HL-60/S4 (cell line): ENCODE measurements around the gene PFDN1.
"Not testable (repeated sequence)": the region's sequence is repeated elsewhere in the genome, so short reads cannot be mapped to it uniquely, and the experiment has no call there.

Experiments
- in situ Hi-C: fragments of 300-500 bp; cut with MboI; formaldehyde crosslinking; loops from 2 replicates; pipeline ENCODE4 v1.14.3; 2022; ENCODE audit warnings: low sequenced_read_pairs

PFDN1 gene

DNA sequence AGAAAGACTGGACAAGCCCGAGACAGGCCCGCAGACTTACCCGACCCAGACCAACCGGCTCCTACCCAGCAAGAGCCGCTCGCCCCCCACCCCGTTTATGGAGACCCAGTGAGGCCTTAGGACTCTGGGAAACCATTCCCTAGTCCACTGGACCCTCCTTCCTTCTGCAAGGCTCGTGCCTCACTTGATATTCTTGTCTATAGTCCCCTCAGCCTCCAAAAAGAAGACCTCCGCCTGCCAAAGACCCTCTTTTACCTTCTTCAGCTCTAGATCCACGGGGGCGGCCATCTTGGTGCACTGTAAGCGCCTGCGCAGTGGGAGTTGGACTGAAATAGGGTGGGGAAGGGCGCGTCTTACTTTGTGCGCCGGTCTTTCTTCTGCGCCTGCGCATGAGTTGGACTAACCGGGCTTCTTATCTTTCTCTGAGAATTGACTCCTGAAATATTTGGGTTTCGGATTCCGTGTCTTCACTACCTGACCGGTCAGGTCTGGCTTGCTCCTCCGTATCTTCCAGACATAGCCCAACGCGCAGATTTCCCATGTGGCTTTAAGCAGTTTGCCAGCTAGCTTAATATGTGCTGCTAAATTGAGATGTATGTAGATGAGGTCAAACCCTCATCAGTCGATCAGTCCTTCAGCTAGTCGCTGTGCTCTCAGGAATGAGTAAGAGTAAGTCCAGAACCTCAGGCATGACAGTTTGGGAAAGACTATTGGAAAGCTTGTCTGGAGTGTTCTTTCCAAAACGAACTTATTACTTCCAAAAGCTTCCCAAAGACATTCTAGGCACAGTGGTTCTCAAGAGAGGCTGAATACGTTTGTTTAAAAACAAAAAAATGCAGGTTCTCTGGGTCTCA lies at the start of gene PFDN1:
TSS of gene PFDN1 (minus strand) at position 316 of the 854 bp plus-strand sequence. CDS start at position 288, 28 bp downstream.
- in situ Hi-C loops: no loop called here

DNA sequence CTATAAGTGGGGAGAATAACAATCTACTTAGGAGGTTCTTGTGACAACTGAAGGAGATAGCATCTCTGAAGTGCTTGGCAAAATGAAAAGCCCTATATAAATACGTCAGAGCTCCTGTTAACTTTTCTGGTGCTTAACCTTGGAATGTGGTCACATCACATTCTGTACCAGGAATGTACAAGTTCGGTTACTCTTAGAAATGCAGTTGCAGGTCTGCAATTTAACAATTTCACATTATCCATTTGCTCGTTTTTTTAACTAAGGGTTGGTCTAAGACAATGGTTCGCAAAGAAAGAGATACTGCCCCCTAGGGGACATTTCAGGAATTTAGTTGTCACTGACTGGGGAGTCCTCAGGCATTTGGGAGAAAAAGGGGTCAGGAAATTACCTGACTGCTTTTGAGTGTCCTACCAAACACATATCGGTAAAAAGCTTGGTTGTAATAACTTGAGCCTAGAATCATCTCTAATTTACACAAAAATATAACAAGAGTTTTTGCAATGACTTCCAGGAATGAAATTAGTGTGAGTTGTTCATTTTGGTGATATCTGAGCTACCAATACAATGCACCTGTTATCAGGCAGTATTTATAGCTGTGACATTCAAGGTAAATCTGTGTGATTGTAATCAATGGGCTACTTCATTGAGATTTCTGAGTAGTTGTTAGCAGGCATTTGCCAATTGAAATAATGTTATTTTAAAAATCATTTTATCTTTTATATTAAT lies 48.9 kb upstream of the PFDN1 start:
- in situ Hi-C loops: no loop called here

DNA sequence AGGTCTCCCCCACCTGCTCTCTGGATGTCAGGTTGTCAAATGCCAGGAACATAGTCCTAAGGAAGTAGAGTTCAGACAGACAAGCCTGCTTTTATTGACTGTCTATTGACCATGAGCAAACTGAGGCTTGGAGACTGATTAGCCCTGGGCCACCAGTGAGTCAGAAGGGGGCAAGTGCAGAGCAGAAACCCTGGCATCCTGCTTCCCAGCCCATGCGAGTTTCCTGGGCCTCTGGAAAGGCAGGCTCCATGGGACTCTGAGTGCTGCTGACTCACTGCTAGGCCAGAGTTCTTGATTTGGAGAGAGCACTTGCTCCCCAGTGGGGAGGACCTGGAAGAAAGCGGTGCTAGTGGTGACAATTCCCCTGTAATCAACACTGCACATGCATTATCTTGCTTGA lies 46.3 kb upstream of the PFDN1 start:
- in situ Hi-C loops: no loop called here

DNA sequence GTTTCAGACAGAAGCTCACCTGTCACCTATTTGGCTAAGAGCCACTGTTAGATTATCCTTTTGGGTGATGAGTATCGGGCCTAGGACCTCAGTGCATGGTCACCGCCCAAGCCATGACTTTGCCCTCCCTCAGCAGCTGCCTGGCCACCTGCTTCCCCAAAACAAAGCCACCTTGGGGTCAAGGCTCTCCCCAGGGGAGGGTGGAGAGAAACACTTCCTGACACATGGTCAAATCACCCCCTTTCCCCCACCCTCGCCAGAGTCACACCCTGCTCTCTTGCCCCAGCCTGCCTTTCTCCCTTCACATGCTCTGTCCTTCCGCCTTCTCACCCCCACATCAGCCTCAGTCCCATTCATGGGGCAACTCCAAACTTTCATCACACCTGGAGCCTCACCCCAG lies 45.2 kb upstream of the PFDN1 start:
- in situ Hi-C loops: no loop called here

GRCh38 chr5:140347360-140347759 lies 44.5 kb upstream of the PFDN1 start:
- in situ Hi-C loops: no loop called here

DNA sequence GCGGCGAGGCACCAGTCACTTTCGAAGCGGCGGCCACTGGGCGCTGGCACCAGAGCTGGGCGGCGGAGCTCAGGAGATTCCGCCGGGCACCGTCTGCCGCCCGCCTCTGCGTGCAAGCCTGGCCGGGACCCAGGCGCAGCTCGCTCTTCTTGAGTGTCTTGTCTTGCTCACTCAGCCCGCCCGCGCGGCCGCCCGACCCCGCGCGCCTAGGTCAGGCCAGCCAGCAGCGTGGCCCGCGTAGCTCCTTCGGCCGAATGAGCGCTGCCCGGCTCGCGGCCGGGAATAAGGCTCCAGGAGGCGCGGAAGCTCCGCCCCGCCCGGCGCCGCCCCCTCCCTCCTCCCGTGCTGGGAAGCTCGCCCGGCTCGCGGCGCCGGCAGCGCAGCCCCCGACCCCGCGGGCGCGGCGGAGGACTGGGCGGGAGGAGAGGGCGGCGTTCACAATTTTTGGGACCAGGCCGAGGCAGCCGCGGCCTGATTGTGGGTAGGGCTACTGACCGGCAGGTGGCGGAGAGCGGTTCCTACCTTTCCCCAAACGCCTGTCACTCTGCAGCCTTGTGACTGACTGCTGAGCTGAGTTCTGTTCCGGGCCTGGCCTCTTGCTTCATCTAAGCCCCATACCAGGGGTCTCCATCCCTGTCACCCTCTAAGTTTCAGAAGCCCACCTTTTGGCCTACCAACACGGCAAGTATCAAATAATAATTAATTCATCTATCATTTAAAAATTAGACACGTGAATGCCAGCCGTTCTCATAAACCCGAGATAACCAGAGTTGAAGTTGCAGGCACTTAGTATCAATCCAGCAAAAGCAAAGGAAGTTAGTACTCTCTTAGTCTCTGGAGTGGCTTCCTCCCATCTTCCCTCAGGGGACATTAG lies 43.7 kb upstream of the PFDN1 start, which contains the start of gene HBEGF:
TSS of gene HBEGF (minus strand) at position 256 of the 874 bp plus-strand sequence. CDS start 275 bp downstream, outside the sequence.
- in situ Hi-C loops: no loop called here

DNA sequence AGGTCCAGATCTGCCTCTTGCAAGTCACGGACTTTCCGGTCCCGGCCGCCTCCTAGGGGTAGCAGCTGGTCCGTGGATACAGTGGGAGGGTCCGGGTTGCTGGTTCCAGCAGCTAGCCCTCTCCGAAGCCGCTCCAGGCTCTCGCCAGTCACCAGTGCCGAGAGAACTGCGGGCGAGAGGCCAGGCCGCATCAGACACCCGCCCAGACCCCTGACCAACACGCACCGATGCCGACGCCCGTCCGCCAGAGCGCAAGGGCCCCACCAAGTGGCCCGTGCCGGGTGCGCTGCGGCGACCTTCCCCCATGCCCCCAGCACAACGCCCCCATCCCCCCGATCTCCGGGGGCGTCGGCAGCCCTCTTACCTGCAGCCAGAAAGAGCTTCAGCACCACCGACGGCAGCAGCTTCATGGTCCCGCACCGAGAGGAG lies 43.0 kb upstream of the PFDN1 start:
- in situ Hi-C loops: no loop called here

DNA sequence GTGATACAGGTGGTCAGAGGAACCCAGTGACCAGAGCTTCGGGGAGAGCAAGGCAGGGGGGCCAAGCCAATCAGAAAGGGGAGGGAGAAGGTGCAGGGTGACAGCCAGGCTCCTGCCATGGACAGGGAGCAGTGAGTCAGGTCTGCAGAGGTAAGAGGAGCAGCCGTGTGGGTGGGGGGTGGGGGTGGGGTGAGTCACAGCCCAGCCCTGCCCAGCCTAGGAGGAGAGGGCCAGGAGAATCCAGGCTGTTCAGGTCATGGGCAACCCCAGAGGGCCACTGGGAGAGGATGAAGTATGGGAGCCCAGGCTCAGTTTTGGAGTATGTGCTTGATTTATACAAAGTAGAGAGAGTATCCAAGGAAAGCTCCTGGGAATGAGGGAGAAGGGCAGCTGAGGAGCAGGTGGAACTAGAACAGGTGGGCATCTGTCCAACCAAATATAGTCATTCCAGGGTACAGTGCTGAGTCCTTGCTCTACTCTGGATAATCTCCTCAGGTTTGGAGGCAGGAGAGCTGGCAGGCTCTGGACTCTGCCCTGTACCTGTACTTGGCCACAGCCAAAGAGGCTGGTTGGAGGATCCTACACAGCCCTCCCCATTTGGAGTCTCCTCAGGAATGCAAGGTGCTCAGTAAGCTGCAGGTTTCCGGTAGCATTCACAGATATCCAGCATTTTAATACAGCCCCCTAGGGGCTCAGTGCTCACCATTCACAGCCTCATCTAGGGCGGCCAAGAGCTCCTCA lies 42.0 kb upstream of the PFDN1 start:
- in situ Hi-C loops: no loop called here

- in situ Hi-C loops: not testable (repeated sequence)
Observed at GRCh38 chr5:140343849-140344248, 40.9 kb upstream of the PFDN1 start.

DNA sequence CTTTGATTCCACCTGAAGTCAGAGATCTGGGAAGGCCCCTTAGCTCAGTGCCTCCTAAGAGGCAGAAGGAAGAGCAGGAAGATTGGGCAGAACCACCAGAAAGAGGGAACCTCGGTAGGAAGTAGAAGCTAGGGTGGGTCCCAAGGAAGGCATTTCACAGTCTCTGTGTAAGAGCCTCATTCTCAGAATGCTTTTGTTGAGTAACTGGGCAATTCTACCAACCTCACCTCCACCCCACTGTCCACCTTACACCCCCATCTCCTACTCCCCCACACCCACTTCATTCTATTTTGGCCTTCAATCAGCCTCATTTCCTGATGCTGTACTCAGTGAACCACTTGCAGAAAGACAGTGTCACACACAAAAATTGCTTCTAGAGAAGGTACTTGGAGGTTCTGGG lies 40.0 kb upstream of the PFDN1 start:
- in situ Hi-C loops: no loop called here

- in situ Hi-C loops: no loop called here
Observed at GRCh38 chr5:140342287-140342686, 39.4 kb upstream of the PFDN1 start.

- in situ Hi-C loops: no loop called here
Observed at GRCh38 chr5:140341591-140341990, 38.7 kb upstream of the PFDN1 start.

DNA sequence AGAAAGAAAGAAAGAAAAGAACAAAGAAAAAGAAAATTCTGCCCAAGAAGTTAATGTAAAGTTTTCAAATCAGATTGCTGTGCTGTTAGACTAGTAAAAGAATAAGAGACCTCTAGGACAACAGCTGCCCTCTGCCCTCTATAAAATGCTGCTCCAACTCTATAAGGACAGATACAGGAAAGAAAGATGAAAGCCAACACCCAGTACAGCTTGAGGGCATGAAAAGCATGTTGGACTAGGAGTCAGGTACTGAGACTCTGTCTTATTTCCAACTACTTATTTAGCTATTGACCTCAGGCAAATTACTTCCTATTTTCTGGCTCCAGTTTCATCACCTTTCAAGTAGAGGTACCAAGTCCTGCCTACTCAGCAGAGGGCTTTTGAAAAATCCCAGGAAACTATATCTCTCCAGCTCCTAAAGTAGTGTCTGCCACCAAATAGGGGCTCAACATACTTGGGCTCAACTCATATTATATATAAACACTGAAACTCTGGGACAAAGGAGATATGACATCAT lies 37.8 kb upstream of the PFDN1 start:
- in situ Hi-C loops: no loop called here

- in situ Hi-C loops: no loop called here
Observed at GRCh38 chr5:140339636-140340035, 36.7 kb upstream of the PFDN1 start.

DNA sequence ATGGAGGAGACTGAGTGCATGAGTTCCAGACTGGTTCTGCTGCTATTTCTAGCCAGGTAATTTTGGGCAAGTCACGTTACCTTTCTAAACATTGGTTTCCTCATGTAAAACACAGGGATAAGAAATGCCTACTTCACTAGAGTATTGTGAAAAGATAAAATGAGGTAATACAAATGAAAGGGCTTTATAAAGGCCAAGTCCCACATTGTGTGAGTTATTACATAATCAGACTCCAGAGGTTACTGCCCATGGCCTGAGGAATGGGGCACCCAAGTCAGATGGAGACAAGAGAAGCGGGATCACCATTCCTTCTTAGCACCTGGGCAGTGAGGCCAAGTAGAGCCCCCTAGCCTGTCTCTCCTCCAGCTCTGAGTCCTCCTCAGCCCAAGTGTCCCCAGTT lies 36.0 kb upstream of the PFDN1 start:
- in situ Hi-C loops: no loop called here

GRCh38 chr5:140338336-140338735 lies 35.4 kb upstream of the PFDN1 start:
- in situ Hi-C loops: no loop called here

GRCh38 chr5:140337880-140338279 lies 35.0 kb upstream of the PFDN1 start:
- in situ Hi-C loops: no loop called here

GRCh38 chr5:140336388-140336787 lies 33.5 kb upstream of the PFDN1 start:
- in situ Hi-C loops: no loop called here

GRCh38 chr5:140331638-140332037 lies 28.7 kb upstream of the PFDN1 start:
- in situ Hi-C loops: no loop called here
